GM18868 (cell line): Measurements from ENCODE around the gene NEMP2.

Source experiments
- ATAC-seq: cut with Tn5 transposase; IDR thresholded peaks from one replicate; pipeline ENCODE4 v1.9.1; 2021; ENCODE audit warnings: mild to moderate bottlenecking, moderate library complexity; ENCODE audit not compliant: unreplicated experiment

The NEMP2 gene

DNA sequence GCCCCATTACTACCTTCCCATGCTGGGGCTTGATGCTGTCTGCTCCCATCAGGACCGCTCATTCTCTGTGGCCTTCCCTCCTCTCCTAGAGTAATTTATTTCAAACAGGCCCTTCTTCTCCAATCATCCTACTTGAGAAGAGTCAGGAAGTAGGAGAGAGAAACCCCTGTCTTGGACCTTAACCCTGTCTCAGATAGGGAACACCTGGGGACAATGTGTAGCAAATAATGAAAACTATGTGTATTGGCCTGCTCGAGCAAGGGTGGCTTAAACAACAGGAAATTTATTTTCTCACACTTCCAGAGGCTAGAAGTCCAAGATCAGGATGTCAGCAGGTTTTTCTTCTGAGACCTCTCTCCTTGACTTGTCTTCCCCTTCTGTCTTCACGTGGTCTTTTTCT lies 26.6 kb upstream of the NEMP2 start:
- no peak for ATAC-seq

- ATAC-seq, result no peak
Measured at GRCh38 chr2:190554357-190555006, 20.0 kb upstream of the NEMP2 start.

DNA sequence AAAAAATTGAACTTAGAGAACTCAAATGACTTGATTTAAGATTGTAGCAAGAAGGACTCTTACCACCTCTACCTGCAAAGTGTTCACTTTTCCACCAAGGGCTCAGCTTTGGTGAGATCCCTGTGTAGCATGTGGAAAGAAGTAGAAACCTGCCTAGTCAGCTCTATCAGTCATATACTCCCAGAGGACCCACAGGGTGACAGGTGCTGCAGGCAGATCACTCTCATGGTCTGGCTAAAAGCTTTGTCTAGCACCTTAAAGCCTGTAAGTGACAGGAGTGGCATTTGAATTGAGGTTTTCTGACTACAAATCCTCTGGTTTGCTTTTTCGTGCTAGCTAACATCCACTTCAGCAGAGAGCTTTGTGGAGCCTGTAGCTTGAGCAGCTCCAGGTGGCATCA lies 18.7 kb upstream of the NEMP2 start:
- ATAC-seq, result no peak

DNA sequence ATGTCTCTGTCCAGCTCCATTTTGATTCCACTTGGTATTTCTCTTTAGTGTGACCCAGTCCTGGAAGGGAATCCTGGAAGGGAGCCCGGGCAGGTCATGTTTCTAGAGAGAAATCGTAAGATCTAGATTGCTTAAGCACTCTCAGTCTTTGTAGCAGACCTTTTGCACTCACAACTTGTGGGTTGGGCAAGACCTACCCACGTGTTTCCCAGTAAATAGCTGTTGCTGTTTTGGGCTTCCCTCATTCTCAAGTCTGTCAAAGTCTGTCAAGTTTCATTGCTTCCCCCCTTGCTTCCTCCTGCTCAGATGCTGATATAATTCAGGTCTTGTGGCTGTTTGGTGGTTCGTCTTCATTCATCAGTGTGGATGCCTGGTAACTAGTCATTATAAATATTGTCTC lies 17.4 kb upstream of the NEMP2 start:
- ATAC-seq, result peak; percentile 98

- no peak for ATAC-seq
Measured at GRCh38 chr2:190550137-190550536, 15.6 kb upstream of the NEMP2 start.

DNA sequence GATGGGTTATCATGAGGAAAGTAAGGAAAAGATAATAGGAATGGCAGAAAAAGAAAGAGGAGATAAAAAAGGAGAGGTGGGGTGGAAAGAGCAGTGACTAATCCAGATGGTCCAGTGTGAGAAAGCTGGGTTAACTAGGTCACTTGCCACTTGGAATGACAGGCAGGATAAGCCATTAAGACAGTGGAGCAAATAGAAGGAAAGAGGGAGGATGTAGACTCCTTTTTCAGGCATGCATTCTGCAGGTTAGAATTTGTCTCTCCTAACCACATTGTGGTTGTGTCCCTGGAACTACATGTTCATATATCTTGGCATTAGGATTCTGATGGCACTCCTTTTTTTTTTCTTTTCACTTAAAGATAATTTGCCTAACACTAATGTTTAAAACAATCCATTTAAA lies 13.4 kb upstream of the NEMP2 start:
- ATAC-seq, result no peak

DNA sequence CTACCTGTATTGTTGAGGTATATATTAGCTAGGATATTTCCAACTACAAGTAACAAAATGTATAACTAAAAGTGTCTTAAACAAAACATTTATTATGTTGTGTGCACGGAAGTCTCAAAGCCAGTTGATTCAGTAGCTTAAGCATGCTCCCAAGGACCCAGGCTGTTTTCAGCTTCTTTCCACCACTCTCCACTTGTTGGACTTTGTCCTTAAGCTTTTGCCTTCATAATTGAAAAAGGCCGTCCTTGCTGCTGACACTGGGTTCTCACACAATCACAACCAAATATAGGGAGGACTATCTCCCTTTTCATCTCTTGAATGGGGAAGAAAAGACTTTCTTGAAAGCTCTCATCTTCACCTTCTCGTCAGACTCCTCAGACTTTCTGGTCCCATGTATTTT lies 12.2 kb upstream of the NEMP2 start:
- no peak for ATAC-seq

DNA sequence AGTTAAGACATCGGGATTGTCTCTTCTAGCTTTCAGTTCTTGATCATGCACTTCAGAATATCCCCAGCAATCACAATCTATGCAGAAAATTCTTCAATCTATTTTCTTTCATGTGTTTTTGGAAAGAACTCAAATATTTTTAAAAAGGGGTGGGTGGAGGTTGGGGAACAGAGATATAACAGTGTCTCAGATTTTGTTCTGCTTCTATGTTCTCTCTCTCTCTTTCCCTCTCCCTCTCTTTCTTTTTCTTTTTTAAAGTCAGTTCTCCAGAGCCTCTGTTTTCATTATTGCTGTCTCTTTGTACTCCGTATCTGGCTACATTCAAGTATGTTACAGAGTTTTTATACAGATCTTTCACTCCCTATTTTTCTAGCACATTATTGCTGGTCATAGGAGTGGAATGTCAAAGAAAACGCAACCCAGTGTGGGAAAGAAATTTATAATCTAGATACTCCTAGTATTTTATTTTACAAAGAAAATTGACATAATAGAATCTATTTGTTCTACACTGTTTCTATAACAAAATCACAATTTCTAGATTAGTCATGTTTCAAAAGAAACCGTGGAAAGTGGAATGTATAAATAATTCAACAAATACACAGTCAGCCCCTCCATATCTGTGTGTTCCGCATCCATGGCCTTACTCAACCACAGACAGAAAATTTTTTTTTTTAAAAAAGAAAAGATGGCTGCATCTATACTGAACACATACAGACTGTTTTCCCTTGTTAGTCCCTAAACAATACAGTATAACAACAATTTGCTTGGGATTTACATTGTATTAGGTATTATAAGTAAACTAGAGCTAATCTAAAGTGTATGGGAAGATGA lies 11.2 kb upstream of the NEMP2 start:
- no peak for ATAC-seq

DNA sequence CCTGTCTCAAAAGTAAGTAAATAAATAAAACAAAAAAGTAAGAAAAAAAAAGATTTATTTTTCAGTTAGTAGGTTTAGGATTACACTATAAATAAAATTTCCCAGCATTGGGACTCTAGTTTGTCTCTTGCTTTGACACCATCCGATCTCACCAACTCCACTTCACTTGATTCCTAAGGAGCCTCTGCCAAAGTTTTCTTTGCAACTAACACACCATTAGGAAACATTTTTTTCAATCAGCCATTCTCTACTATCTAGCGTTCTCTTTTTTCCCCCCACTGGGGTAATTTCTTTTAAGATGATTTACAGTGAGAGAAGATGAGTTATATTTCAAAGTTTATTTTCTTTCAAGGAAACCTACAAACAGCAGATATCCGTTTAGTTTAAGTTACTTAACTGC lies 10.6 kb upstream of the NEMP2 start:
- ATAC-seq, result no peak

- no peak for ATAC-seq
Measured at GRCh38 chr2:190540048-190540447, 5.5 kb upstream of the NEMP2 start.

DNA sequence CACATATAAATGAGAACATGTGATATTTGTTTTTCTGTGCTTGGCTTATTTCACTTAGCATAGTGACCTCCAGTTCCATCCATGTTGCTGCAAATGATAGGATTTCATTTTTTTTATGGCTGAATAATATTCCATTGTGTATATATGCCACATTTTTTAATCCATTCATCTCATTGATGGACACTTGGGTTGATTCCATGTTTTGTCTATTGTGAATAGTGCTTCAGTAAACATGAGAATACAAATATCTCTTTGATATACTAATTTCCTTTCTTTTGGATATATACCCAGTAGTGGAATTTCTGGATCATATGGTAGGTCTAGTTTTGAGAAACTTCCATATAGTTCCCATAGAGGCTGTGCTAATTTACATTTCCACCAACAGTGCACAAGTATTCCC lies 3.7 kb upstream of the NEMP2 start:
- no peak for ATAC-seq

GRCh38 chr2:190537765-190538164 lies 3.2 kb upstream of the NEMP2 start:
- no peak for ATAC-seq

GRCh38 chr2:190535586-190535985 lies 1.1 kb upstream of the NEMP2 start:
- ATAC-seq, result no peak

- ATAC-seq, result no peak
Measured at GRCh38 chr2:190535121-190535439, 558 bp upstream of the NEMP2 start.

DNA sequence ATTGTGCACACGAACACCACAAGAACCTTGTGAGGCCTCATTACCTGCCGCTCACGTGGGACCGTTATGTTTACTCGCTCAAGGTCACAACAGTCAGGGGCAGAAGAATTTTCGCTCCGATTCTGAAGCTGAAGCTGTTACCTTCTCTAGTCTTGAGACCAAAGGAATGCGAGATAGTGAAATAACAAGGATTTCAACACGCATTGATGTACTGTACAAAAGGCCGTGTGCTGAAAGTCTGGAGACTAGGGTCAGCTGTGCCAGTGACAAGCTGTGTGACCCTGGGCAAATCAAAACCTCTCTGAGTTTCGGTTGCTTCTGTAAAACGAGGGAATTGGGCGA lies 583 bp downstream of the NEMP2 start:
- peak; percentile 31 for ATAC-seq

GRCh38 chr2:190533175-190533967 lies 1.2 kb downstream of the NEMP2 start:
- ATAC-seq, result no peak

GRCh38 chr2:190532581-190532980 lies 1.9 kb downstream of the NEMP2 start:
- no peak for ATAC-seq

DNA sequence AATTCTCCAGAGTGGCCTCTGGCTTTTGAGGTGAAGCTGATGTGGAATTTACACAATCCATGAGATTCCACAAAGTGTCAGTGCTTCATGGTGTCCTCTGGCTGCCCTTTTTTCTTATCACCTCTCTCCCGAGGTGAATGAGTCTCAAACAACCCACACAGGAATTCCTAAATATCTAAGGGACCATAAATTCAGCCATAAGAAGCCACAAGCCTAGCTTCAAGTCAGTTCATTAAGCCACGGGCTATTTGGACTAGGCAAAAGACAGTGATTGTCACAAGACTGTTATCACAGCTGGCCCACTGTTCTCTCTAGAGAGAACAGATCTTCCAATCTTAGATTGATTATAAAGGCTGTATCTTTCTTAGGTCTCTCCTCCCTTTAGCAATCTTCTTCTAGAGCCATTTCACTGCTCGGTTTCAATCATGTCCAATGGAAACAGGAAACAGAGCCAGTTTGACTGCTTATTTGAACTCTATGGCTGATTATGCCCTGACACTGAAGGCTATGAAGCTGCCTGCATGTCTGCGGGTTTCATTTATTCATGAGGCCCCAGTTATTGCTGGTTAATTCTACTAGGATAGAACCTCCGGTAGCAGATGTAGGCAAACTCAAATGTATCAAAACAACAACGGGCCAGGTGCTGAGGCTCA lies 4.1 kb downstream of the NEMP2 start:
- ATAC-seq, result no peak

DNA sequence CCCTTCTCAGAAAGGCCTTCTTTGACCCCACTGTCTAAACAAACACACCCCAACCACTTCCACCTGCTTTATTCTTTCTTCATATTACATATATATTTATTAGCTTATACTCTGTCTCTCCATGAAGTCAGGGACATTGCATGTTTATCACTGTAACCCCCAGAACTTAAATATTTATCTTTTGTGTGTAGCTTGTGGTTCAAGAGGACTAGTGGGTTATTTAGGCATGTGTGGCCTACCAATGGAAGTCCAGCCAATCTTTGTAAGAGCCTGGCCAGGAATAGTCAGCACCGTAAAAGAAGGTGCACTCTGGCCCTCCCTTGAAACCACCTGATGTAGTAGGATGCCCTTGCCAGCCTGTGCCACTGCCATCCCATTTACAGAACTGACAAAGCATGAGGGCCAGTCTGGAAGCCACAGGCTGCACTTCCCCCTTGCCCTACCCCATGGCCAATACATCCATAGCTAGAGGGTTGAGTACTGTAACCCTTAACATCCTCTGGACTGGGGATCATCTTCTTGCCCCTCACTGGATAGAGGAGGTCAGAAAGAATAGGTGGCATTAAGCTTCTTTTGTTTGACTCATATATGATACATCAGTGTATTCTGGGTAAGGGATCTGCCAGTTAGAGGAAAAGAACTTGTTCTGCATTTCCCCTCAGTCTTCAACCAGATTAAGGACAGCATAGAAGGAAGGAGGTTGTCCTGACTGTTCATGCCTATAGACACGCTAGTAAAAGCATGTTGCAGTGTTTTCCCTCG lies 4.9 kb downstream of the NEMP2 start:
- no peak for ATAC-seq

GRCh38 chr2:190528521-190529001 lies 6.0 kb downstream of the NEMP2 start:
- ATAC-seq, result peak; percentile 28

DNA sequence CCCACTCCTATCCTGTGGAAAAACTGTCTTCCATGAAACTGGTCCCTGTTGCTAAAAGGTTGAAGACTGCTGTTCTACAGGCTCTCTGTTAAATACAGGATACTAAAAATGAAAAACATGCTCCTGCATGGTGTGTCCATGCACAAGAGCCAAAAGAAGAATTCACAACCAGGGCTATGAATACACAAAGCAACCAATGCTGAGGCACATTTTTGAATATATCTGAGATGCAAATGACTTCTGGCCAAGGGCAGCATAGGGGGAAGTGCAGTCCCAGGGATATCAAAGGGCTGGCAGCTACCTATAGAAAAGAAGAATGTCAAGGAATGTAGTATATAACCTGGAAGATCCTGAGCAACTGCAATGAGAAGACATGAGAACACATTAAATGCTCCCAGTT lies 6.6 kb downstream of the NEMP2 start:
- ATAC-seq, result no peak
